IMR-90 (cell line): ENCODE data around the gene CYCS. TPM values are rescaled to one million over a fixed set of nuclear protein-coding genes. Genes with fewer than 3 reads are reported as not detected.

Experiments used
- ATAC-seq: fragments of 200-7000 bp; cut with Tn5 transposase; 2 replicates; pipeline ENCODE4 v1.9.1; 2020; ENCODE audit warnings: low read depth, mild to moderate bottlenecking, moderate library complexity
- BruUV-seq: library from RNA; stranded (reverse); fragments of 400-500 nt; replicated peaks from 2 replicates; lab custom pipeline; 2021; lab: Mats Ljungman, UMichigan
- CTCF ChIA-PET: fragments of 300-600 bp; formaldehyde crosslinking; extraction: SDS; loops from one replicate; lab custom pipeline; 2021; ENCODE audit warnings: antibody characterized with exemption; lab: Yijun Ruan, JAX
- POLR2A ChIA-PET: fragments of 300-600 bp; sonication (Branson Sonifier 250); formaldehyde crosslinking; loops from one replicate; lab custom pipeline; 2022; ENCODE audit warnings: antibody characterized with exemption; ENCODE audit not compliant: unreplicated experiment; lab: Charles Lee
- DNase-seq: peaks from one replicate; pipeline ENCODE4 v3.0.0; 2013
- H2AFZ ChIP-seq: replicated peaks from 2 replicates; pipeline ENCODE3; 2013; ENCODE audit warnings: low read length, mild to moderate bottlenecking; ENCODE audit not compliant: poor library complexity
- H2AK5ac ChIP-seq: 2 replicates; pipeline ENCODE4 v1.6.1; 2013; ENCODE audit warnings: low read depth, low read length, inconsistent platforms
- H2AK9ac ChIP-seq: replicated peaks from 2 replicates; pipeline ENCODE3; 2013; ENCODE audit warnings: mild to moderate bottlenecking, low read depth, low read length, moderate library complexity; ENCODE audit not compliant: poor library complexity
- H2BK120ac ChIP-seq: 2 replicates; pipeline ENCODE4 v1.6.1; 2013; ENCODE audit warnings: low read depth, low read length, inconsistent platforms
- H2BK15ac ChIP-seq: 3 replicates; pipeline ENCODE4 v1.6.1; 2013; ENCODE audit warnings: low read depth, low read length, inconsistent platforms
- H2BK20ac ChIP-seq: 2 replicates; pipeline ENCODE4 v1.6.1; 2013; ENCODE audit warnings: low read depth, mild to moderate bottlenecking, inconsistent platforms, low read length, moderate library complexity
- H2BK5ac ChIP-seq: 2 replicates; pipeline ENCODE4 v1.6.1; 2013; ENCODE audit warnings: mild to moderate bottlenecking, low read depth, low read length, inconsistent platforms; ENCODE audit not compliant: poor library complexity, severe bottlenecking
- H3K14ac ChIP-seq: replicated peaks from 2 replicates; pipeline ENCODE4 v1.6.1; 2013; ENCODE audit warnings: low read depth, low read length, inconsistent platforms
- H3K18ac ChIP-seq: 2 replicates; pipeline ENCODE4 v1.6.1; 2013; ENCODE audit warnings: low read depth, low read length, control low read depth
- H3K23ac ChIP-seq: 2 replicates; pipeline ENCODE4 v1.6.1; 2013; ENCODE audit warnings: low read depth, low read length, inconsistent platforms
- H3K27ac ChIP-seq: 2 replicates; pipeline ENCODE4 v1.5.1; 2013; ENCODE audit warnings: mild to moderate bottlenecking, control low read depth, low read length; ENCODE audit not compliant: insufficient read depth
- H3K27me3 ChIP-seq: 2 replicates; pipeline ENCODE4 v1.6.1; 2013; ENCODE audit warnings: low read length; ENCODE audit not compliant: control insufficient read depth, insufficient read depth
- H3K36me3 ChIP-seq: 2 replicates; pipeline ENCODE4 v1.6.1; 2013; ENCODE audit warnings: low read length, mixed read lengths; ENCODE audit not compliant: control insufficient read depth, insufficient read depth
- H3K4ac ChIP-seq: 2 replicates; pipeline ENCODE4 v1.6.1; 2013; ENCODE audit warnings: low read depth, low read length, inconsistent platforms
- H3K4me1 ChIP-seq: 2 replicates; pipeline ENCODE4 v1.6.1; 2013; ENCODE audit warnings: low read length, mixed read lengths; ENCODE audit not compliant: control insufficient read depth, insufficient read depth
- H3K4me2 ChIP-seq: 2 replicates; pipeline ENCODE4 v1.6.1; 2013; ENCODE audit warnings: low read depth, mild to moderate bottlenecking, control low read depth, low read length, moderate library complexity
- H3K4me3 ChIP-seq: 2 replicates; pipeline ENCODE4 v1.5.1; 2013; ENCODE audit warnings: low read depth, mild to moderate bottlenecking, control low read depth, low read length, moderate library complexity; ENCODE audit not compliant: insufficient read depth
- H3K56ac ChIP-seq: 2 replicates; pipeline ENCODE4 v1.6.1; 2013; ENCODE audit warnings: low read length, inconsistent platforms; ENCODE audit not compliant: insufficient read depth; ENCODE audit errors: extremely low read depth
- H3K79me1 ChIP-seq, 2 experiments: 2 replicates each; pipeline ENCODE4 v1.6.1; 2013; ENCODE audit warnings: low read length in 2 of 2, inconsistent platforms in 1 of 2, low read depth in 1 of 2
- H3K9ac ChIP-seq: 2 replicates; pipeline ENCODE4 v1.6.1; 2013; ENCODE audit warnings: low read depth, low read length, control low read depth
- H3K9me1 ChIP-seq: 2 replicates; pipeline ENCODE4 v1.6.1; 2013; ENCODE audit warnings: low read length, inconsistent platforms; ENCODE audit not compliant: insufficient read depth
- H3K9me3 ChIP-seq: 2 replicates; pipeline ENCODE4 v1.6.1; 2013; ENCODE audit warnings: low read length; ENCODE audit not compliant: control insufficient read depth, insufficient read depth
- H4K20me1 ChIP-seq: 2 replicates; pipeline ENCODE4 v1.6.1; 2013; ENCODE audit warnings: low read length, inconsistent platforms; ENCODE audit not compliant: insufficient read depth
- H4K5ac ChIP-seq: 2 replicates; pipeline ENCODE4 v1.6.1; 2013; ENCODE audit warnings: mild to moderate bottlenecking, low read depth, low read length, control low read depth
- H4K8ac ChIP-seq, 2 experiments: 2 replicates each; pipeline ENCODE4 v1.6.1; 2013; ENCODE audit warnings: low read depth in 2 of 2, low read length in 2 of 2, control low read depth in 1 of 2, inconsistent platforms in 1 of 2
- H4K91ac ChIP-seq: 2 replicates; pipeline ENCODE4 v1.6.1; 2013; ENCODE audit warnings: low read depth, low read length, inconsistent platforms; ENCODE audit not compliant: insufficient read depth
- CEBPB ChIP-seq: IDR thresholded peaks from 2 replicates; pipeline ENCODE4 v1.6.1; 2012; ENCODE audit warnings: low read depth, low read length, improper control_type of control experiment
- CHD1 ChIP-seq: IDR thresholded peaks from 2 replicates; pipeline ENCODE4 v1.6.1; 2012; ENCODE audit warnings: low read depth, low read length, improper control_type of control experiment
- FOS ChIP-seq: fragments of 150-350 bp; IDR thresholded peaks from 2 replicates; pipeline ENCODE4 v1.6.1; 2016; ENCODE audit warnings: low read depth, low read length
- MAZ ChIP-seq: IDR thresholded peaks from 2 replicates; pipeline ENCODE4 v1.6.1; 2012; ENCODE audit warnings: low read depth, mild to moderate bottlenecking, low read length, improper control_type of control experiment, moderate library complexity, borderline replicate concordance
- MXI1 ChIP-seq: IDR thresholded peaks from 2 replicates; pipeline ENCODE4 v1.6.1; 2012; ENCODE audit warnings: low read depth, mild to moderate bottlenecking, low read length, moderate library complexity, borderline replicate concordance
- NFE2L2 ChIP-seq: fragments of 150-350 bp; IDR thresholded peaks from 2 replicates; pipeline ENCODE4 v1.6.1; 2016; ENCODE audit warnings: low read depth, mild to moderate bottlenecking, low read length
- POLR2A ChIP-seq: IDR thresholded peaks from 2 replicates; pipeline ENCODE4 v1.6.1; 2012; ENCODE audit warnings: mild to moderate bottlenecking, low read depth, low read length
- RCOR1 ChIP-seq: IDR thresholded peaks from 2 replicates; pipeline ENCODE4 v1.6.1; 2012; ENCODE audit warnings: mild to moderate bottlenecking, low read length, improper control_type of control experiment; ENCODE audit not compliant: insufficient replicate concordance
- RFX5 ChIP-seq: IDR thresholded peaks from 2 replicates; pipeline ENCODE4 v1.8.0; 2012; ENCODE audit warnings: low read depth, mild to moderate bottlenecking, low read length, moderate library complexity
- SMC3 ChIP-seq: fragments of 150-350 bp; IDR thresholded peaks from 2 replicates; pipeline ENCODE4 v1.6.1; 2016; ENCODE audit warnings: low read depth, mild to moderate bottlenecking, antibody characterized with exemption, low read length, moderate library complexity
- WGBS, 2 experiments: methylation state at CpG; one replicate each; pipeline versions ENCODE4 v1.1.5 to v1.1.7; 2013; ENCODE audit warnings: missing lambda C conversion rate in 2 of 2; ENCODE audit not compliant: insufficient read length in 1 of 2; ENCODE audit errors: extremely low coverage in 2 of 2; 5-methylcytosine and 5-hydroxymethylcytosine counted together
- dilution Hi-C: fragments of 300-500 bp; cut with HindIII; formaldehyde crosslinking; loops from one replicate; pipeline ENCODE4 v1.14.3; 2018; ENCODE audit warnings: low sequenced_read_pairs; ENCODE audit not compliant: unreplicated experiment
- in situ Hi-C: fragments of 300-500 bp; cut with MboI; formaldehyde crosslinking; loops from 3 replicates; pipeline ENCODE4 v1.14.3; 2019; ENCODE audit warnings: low sequenced_read_pairs, inconsistent platforms, mixed read lengths
- intact Hi-C: fragments of 100-400 bp; cut with micrococcal nuclease; formaldehyde crosslinking; loops from 2 replicates; pipeline ENCODE4 v1.10.0; 2022
- polyA plus RNA-seq, 3 experiments: library from polyadenylated mRNA; depleted of rRNA; stranded (reverse); fragments of >200 nt; gene quantifications; 2 replicates each; pipeline ENCODE4 v1.2.3, GENCODE V29; 2012; ENCODE audit warnings: low replicate concordance in 1 of 3
- total RNA-seq: library from RNA; depleted of rRNA; stranded (reverse); fragments of >200 nt; gene quantifications from 2 replicates; pipeline ENCODE4 v1.2.3, GENCODE V29; 2012
- TF ChIP-seq, protein P1 (sequence below): conservative IDR thresholded peaks from 2 replicates; pipeline ENCODE4 v1.5.1; 2012; ENCODE audit warnings: mild to moderate bottlenecking, low read depth, low read length, improper control_type of control experiment

The CYCS gene
- total and polyA plus RNA-seq, 2 of the 4 experiments (the other 2 are of a cell fraction) = 22.9 to 59.0 TPM

DNA sequence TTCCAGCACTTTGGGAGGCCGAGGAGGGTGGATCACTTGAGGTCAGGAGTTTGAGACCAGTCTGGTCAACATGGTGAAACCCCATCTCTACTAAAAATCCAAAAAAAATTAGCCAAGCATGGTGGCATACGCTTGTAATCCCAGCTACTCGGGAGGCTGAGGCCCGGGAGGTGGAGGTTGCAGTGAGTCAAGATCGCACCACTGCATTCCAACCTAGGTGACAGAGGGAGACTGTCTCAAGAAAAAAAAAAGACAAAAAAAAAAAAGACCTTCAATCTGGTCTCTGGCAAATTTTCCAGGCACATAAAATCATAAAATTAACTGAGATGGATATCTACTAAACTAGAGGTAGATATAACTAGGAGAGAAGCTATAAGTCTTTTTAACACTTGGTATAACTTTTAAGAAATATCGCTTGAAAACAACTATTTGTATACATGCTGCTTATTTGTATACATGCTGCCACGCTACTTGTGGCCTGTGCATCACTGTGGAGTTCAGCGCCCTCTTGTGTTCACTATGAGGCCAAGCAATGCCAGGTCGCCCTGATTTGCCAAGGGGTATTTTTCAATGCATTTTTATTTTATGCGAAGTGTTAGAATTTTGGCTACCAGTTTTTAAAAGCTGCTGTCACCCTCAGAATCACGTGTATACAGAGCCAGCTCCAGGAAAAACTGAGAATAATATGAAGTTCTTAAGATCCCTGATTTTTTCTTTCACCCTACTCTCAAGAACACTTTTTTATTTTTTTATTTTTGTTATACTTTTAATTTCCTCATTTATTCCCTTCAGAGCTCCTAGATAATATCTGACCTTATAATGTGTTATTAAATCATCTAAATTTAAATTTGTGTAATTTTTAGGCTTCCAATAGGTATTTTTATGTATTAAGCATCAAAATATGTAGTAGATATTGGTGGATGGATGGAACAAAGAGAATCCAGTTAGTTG lies 26.7 kb downstream of the CYCS start (continued):
- TF ChIP-seq POLR2A (no peak), CEBPB (no peak), FOS (no peak)

DNA sequence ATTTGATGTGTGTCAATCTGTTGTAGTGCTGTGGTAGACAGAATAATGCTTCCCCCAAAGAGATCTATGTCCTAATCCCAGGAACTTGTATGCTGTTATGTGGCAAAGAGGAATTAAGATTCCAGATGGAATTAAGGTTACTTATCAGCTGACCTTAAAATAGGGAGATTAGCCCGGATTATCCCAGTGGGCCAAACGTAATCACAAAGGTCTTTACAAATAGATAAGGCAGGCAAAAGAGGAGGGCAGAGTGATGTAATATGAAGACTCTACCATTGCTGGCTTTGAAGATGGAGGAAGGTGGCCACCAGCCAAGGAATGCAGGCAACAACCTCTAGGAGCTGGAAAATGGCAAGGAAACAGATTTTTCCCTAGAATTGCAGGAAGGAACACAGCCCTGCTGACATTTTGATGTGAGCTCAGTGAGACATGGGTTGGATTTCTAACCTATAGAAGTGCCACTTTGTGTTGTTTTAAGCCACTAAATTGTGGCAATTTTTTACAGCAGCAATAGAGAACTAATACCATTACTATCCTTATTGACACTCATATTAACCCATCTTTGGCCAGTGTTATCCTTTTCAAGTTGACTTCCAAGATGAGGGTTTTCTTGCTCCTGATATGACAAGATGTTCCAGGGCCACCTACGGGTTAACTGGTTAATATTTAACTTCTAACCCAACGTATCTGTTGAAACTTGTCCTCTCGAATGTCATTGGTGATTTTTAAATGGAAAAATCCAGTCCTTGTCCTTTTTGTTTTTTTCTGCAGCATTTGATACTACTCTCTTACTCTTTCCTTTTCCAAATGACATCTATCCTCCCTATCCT lies 29.3 kb downstream of the CYCS start:
- no peak overlapping the region for H3K14ac ChIP-seq
- H3K9me3 ChIP-seq = no peaks in the 10 kb centered on the region
- no peak overlapping the region for H2BK15ac ChIP-seq
- no peak overlapping the region for H3K4ac ChIP-seq
- no peak overlapping the region for H2BK20ac ChIP-seq
- H4K91ac ChIP-seq = no peak overlapping the region
- DNase-seq = no peak
- no peak overlapping the region for H3K4me3 ChIP-seq
- H2BK120ac ChIP-seq = no peak overlapping the region
- no peak overlapping the region for H2AFZ ChIP-seq
- no peaks in the 10 kb centered on the region for H3K79me1 ChIP-seq
- H2AK5ac ChIP-seq = no peak overlapping the region
- no TSS peak for BruUV-seq
- in situ Hi-C loops = no loop called here
- CTCF ChIA-PET = interaction anchor here (0.6 to 1.4 kb wide), 3 partner anchors 28 to 283 kb away, joined by 3 to 9 read pairs (median 3); no protein-coding TSS in a partner anchor
- no peak overlapping the region for H2BK5ac ChIP-seq
- H3K27ac ChIP-seq = no peak overlapping the region
- no peaks in the 10 kb centered on the region for H3K4me1 ChIP-seq
- H4K5ac ChIP-seq = no peak overlapping the region
- H3K18ac ChIP-seq = no peak overlapping the region
- no peak for ATAC-seq
- no peaks in the 10 kb centered on the region for H3K9me1 ChIP-seq
- dilution Hi-C loops = loop anchor here (25.0 kb wide), 1 partner anchor 283 kb away; no protein-coding TSS in a partner anchor
- intact Hi-C loops = loop anchor here (1.0 to 10.0 kb wide), 3 partner anchors 428 to 1231 kb away; no protein-coding TSS in a partner anchor
- no CpG with 5 or more reads among the region's 5 CpGs for whole genome bisulfite sequencing, 2 experiments
- no peak overlapping the region for H4K8ac ChIP-seq
- no peak overlapping the region for H2AK9ac ChIP-seq
- no peaks in the 10 kb centered on the region for H3K36me3 ChIP-seq
- no peak overlapping the region for H3K4me2 ChIP-seq
- H4K20me1 ChIP-seq = no peaks in the 10 kb centered on the region
- no peak overlapping the region for H3K23ac ChIP-seq
- H3K9ac ChIP-seq = no peak overlapping the region
- no peak overlapping the region for H3K56ac ChIP-seq
- POLR2A ChIA-PET = no interaction called here
- no peaks in the 10 kb centered on the region for H3K27me3 ChIP-seq
- TF ChIP-seq RCOR1 (no peak), CHD1 (no peak), CEBPB (no peak), NFE2L2 (no peak), RFX5 (no peak), MXI1 (no peak), FOS (no peak), MAZ (no peak), SMC3 (no peak)
- TF ChIP-seq, protein P1, sequence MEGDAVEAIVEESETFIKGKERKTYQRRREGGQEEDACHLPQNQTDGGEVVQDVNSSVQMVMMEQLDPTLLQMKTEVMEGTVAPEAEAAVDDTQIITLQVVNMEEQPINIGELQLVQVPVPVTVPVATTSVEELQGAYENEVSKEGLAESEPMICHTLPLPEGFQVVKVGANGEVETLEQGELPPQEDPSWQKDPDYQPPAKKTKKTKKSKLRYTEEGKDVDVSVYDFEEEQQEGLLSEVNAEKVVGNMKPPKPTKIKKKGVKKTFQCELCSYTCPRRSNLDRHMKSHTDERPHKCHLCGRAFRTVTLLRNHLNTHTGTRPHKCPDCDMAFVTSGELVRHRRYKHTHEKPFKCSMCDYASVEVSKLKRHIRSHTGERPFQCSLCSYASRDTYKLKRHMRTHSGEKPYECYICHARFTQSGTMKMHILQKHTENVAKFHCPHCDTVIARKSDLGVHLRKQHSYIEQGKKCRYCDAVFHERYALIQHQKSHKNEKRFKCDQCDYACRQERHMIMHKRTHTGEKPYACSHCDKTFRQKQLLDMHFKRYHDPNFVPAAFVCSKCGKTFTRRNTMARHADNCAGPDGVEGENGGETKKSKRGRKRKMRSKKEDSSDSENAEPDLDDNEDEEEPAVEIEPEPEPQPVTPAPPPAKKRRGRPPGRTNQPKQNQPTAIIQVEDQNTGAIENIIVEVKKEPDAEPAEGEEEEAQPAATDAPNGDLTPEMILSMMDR = no peak
